ENCODE measurements around the gene KCNJ10.

The KCNJ10 gene

DNA sequence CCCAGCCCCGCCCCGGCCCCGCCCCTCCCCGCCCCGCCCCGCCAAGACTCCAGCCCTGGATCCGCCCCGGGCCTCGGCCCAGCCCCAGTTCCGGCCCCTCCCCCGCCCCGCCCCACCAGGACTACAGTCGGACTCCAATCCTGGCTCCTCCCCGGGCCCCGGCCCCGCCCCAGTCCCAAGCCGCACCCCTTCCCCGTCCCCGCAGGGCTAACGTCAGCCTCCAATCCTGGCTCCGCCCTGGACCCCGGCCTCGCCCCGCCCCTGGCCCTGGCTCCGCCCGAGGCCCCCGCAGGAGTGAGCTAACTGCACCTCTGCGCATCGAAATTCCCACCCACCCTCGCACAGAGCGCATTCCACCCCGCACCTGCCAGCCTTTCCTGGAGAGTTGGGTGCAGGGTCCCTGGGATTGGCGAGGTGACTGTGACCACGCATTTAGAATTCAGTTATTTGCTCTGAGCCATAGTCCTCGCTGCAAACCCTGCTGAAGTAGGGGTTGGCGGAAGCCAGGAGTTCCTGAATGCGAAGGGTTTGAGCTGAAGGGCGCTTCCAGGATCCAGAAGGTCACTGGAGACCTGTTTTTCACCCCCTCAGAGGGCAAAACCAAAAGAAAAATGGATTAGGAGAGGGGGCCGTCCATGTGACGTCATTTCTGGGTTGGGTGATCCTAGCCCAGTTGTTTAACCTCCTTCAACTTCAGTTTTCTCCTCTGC is 29.0 kb upstream of the KCNJ10 start:
- peak; percentile 98 to 99 for DNase-seq (ENCODE audit: low read depth in 2 of 2)

DNA sequence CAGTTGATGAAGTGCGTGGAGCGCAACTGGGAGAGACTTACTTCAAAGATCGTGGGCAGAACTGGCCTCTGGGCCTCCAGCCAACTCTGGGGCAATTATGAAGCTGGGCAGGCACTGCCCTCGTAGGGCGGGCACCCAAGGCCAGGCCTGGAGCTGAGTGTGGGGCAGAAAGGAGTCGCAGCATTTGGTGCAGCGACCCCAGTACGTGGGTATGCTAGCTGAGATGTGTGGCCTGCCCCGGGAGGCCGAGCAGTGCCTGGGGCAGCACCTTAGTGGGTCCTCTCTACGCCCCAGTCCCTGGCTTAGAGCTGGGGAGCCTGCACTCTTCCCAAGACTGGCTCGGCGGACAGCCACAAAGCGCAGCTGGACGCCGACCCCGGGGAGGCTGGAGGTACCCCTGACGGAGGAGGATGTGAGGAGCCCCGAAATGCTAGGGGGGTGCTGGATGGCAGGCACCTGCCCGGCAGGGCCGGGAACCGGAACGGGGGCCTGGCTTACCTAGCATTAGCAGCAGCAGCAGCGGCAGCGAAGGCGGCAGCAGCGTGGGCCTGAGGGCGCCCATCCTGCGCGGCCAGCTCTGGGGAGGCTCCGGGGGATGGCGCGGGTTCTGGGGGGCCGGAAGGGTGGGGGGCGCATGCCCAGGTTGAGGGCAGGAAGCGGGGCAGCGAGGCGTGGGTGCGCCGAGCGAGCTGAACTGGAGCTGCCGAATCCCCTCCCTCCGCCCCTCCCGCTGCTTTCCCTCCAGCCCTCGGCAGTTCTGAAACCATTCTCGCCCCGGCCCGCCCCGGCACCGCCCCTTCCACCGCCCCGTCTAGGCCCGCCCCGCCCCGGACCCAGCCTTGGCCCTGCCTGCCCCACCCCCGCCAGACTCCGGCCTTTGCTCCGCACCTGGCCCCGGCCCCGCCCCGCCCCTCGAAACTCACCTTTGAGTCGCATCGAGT is 28.2 kb upstream of the KCNJ10 start, which contains the start of gene IGSF8:
TSS of gene IGSF8 (minus strand) at position 709 of the 941 bp plus-strand sequence. CDS start at position 562, 147 bp downstream.
- DNase-seq (ENCODE audit: low read depth in 2 of 2), result peak; percentile 83 to 88

DNA sequence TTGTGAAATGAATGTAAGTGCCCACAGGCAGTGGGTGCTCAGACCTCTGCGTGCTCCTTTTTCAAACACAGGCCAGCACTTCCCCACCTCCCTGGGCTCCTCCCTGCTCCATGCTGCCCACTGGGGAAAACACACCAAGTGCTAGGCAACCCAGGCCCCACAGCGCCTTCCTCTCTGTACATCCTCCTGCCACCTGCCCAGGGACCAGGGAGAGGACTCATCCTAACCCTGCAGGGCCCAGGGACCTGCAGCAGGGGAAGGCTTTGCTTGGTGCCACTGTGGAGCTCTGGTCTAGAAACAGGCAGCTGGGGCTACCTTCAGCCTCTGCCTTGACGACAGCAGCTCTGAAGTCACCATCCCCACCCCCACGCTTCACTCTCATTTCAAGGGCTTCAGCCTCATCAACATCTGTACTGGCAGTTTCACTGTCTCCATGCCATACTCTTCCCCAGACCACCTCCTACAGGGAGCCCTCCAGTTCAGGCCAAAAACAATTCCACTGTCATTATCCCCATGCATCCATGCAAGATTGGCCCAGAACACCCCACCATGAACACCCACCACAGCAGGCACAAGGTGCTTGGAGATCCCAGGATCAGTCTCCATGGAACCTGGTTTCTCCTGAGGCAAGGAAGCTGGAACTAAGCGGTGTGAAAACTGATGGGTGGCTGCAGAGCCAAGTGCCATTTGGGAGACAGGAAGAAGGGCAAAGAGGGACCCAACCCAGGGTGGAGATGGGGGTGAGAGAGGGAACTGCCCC is 27.4 kb upstream of the KCNJ10 start:
- DNase-seq (ENCODE audit: low read depth in 2 of 2), result no peak

DNA sequence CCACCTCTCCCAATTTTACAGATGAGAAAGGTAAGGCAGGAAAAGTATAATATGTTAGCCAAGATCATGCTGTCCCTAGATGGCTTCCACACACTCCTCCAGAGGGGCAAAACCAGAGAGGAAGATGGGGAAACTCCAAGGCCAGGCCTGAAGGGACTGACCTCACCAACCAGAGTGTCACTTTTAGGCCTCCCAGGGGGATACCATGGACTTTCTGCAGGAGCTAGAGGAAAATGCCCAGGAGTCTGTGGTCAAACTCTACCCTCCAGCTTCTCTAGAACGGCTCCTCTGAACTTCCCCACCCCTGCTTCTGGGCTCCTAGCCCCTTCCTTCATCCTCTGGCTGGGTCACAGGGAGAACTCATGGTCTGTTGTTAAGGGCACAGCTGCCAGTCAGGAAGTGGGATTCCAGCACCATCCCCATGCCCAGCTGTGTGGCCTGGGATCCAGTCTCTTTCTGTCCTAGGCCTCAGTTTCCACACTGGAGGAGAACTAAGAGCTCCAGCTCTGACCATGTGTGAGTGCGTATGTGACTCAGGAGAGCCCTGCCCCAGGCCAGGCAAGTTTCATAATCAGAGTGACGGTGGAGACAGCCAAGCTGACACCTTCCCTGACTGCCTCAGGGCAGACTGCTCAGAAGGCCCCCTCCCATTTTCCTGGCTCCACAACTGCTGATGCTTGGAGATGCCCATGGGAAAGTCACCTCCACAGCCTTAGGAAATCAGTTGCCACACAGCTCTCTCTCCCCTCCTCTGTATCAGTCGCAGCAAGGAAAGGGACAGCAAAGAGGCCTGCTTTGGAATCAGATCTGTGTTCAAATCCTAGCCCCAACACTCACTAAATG is 26.5 kb upstream of the KCNJ10 start:
- DNase-seq (ENCODE audit: low read depth in 2 of 2), result no peak

DNA sequence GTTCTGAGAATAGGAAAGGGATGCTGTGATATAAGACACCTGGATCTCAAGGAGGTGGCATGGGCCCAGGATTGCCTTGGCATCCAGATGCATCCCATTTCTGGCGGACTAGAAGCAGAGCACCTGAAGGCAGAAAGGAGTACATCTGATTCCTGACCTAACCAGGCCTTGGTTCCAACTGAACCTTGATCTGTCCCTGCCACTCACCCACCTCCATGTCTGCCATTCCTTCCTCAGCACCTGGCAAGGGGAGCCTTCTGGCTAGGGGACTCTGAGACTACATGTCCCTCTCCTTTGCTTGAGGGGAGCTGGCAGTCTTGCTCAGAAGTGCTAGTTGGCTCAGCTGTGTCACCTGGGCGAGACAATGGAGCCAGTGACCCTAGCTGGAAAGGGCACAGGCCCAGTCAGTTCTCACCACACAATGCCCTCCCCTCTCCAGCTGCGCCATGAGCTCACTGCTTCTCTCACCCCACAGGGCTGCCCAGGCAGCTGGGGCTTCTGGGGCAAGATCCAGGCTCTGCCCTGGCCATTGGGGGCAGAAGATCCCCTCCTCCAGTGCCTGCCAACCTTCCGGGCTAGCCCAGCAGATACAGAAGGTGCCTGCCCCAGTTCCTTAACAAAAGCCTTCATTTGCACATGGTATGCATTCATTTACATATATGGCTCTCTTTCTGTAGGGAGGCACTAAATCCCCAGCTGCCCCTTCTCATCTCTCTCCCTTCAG is 25.6 kb upstream of the KCNJ10 start:
- no peak for DNase-seq (ENCODE audit: low read depth in 2 of 2)

DNA sequence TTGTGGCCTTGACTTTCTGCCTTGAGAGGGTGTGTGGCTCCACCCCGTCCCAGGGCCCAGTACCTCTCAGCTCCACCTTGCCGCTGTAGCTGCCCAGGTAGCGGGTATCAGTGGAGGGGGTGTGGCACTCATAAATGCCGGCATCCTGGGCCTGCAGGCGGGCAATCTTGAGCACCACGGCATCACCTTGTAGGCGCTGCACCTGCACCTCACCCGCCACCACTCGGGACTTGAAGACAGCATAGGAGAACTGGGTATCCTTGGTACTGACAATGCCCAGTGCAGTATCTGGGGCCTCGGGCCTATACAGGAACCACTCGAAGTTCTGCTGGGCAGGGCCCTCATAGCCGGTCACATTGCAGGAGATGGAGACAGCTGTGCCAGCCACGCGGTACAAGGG is 24.8 kb upstream of the KCNJ10 start:
- DNase-seq (ENCODE audit: low read depth in 2 of 2), result no peak

DNA sequence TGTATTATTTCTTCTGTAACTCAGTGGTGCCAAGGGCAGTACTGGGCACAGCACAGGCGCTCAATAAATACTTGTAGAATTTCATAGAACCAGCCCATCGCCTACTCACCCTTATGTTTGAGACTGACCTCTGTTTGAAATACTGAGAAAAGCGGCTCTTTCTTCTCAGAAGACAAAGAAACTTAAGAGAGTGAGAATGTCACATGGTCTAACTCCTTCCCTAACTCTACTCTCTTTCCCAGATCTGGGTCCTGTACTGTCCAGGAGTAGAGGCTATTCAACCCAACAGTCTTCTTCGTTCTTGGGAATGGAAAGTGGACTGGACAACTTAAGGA is 24.3 kb upstream of the KCNJ10 start:
- no peak for DNase-seq (ENCODE audit: low read depth in 2 of 2)

DNA sequence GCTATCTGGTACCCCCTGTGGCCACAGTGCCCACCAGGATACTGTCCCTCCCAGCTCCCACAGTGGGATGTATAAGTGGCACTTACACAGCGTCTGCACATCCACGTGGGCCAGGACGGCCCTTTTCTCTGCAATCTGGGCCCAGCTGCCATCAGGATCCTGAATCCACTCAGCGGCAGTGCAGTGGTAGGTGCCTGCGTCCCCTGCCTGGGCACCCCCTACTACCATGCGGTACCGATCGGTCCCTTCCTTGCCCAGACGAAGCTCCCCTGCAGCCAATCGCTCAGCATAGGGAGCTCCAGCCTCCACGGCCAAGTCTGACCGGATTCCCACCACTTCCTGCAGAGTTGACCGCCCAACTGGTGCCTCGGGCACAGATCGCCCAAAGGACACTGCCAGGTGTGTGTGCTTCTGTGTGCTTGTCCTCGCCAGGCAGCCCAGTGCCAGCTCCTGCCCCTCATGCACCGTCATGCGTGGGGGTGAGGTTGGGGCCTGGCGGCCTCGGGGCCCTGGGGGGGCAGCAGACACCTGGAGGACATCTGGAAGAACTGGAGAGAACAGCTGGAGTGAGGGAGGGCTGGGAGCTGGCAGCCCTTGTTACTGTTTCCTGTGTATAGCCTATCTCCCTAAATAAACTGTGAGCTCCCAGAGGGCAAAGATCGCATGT is 23.8 kb upstream of the KCNJ10 start:
- DNase-seq (ENCODE audit: low read depth in 2 of 2), result no peak

DNA sequence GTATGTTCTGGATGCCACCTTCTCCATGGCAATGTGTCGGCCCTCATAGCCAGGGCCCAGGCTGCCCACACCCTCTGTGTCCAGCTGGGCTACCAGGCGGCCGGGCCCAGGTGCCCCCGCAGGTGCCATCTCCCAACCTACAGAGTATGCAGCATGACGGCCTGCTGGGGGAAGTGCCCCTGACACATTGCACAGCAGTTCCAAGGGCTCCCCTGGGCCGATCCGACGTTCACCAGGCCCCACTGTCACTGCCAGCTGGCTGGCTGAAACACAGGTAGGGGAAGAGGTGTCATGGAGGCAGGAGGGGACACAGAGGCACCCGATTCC is 23.1 kb upstream of the KCNJ10 start:
- no peak for DNase-seq (ENCODE audit: low read depth in 2 of 2)

DNA sequence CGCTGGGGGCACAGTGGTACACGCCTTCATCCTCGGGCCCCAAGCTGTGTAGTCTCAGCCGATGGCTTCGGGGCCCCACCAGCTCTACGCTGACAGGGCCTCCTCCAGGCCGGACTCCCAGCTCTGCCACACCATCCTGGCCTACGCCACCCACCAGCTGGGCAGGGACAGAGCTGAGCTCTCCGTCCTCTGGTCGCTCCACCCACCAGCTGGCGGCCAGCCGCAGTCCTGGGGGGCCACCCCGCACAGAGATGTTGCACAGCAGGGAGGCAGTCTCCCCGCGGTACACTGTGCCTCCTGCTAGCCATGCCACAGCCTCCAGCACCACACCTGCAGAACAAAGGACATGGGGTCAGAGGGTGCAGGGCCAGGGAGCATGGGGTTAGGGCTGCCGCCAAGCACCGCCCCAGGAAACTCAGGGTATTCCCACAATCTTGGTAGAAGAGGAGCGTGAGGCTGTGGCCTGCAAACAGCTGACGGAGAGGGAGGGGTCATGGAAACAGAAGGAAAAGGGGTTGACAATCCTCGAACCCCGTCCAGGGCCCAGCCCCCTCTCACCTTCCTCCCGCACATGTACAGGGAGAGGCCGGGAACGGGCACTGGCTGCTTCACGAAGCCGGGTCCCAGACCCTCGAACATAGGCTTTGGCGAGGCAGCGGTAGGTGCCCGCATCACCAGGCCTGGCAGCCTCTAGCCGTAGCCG is 22.6 kb upstream of the KCNJ10 start:
- no peak for DNase-seq (ENCODE audit: low read depth in 2 of 2)

DNA sequence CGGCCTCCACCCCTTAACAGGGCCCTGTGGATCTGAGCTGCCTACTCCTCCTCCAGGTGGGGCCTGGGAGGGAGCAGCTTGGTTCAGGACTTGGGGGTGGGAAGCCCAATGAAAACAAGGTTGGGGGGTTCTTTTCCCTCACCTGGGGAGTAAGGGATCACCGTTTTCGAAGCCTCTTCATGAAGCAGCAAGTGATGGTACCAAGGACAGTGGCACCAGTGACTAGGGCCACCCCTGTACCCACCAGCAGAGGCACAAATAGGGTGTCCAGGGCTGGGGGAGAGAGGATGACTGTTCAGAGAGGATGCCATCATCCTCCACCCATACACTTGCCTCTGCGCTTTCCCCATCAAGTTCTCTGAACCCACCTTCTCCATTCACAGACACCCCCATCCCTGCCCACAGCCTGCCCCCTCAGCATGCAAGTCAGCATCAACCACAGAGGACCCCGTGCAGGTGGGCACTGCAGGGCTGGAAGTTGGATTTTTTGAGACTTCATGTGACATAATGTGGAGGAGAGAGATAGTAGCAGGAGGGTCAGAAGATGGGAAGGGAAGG is 21.8 kb upstream of the KCNJ10 start:
- DNase-seq (ENCODE audit: low read depth in 2 of 2), result no peak

DNA sequence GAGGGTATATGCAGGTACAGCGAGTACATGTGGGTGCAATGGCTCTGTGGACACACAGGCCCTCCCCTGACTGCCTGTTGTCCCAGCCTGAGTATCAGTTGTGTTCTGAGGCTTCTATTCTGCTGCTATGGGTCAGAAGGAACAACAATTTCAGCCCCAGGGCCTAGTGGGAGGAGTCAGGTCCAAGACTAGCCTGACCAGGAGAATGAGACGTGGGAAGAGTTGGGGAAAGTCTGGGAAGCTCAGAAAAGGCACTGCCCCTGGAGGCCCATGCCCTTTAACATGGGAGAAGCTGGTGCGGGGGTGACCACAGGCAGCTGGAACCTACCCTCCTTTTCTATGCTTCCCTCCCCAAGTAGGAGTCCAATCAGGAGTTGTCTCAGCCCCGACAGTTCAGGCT is 20.8 kb upstream of the KCNJ10 start:
- no peak for DNase-seq (ENCODE audit: low read depth in 2 of 2)

DNA sequence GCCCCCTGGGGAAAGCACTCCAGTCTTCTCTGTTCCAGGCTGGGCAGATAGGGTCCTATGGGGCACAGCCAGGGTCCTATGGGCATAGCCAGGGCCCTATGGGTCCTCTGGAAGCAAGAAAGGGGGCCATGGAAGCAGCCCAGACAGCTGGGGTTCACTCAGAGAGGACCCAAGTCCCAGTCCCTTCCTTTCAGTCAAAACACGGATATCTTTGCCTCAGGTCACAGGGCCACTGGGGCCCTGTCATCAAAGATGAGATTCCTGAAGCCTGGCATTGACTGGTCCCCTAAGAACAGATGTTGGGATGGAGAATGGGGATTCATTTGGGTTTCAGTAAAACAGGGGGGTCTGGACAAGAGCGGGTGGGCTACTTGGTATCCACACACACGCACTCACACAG is 19.9 kb upstream of the KCNJ10 start:
- no peak for DNase-seq (ENCODE audit: low read depth in 2 of 2)

DNA sequence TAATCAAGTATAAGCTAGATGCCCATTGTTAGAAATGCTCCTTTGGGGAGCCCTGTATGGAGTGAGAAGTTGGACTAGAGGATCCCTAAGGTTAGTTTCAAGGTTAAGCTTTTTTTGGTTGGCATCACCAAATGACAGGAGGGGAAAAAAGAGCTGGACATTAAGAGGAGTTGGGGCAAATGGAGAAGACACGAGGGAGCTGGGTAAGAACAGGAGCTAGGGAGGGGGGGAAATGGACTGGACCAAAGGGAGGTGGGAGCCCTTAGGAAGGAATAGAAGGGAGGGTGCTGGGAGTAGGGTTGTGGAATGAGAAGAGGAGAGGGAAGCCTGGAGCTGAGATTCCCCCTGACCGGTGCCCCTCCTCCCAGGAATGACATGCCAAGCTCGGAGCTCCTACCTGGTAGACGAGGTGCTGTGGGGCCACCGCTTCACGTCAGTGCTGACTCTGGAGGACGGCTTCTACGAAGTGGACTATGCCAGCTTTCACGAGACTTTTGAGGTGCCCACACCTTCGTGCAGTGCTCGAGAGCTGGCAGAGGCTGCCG is 17.2 kb upstream of the KCNJ10 start:
- DNase-seq (ENCODE audit: low read depth in 2 of 2), result no peak

DNA sequence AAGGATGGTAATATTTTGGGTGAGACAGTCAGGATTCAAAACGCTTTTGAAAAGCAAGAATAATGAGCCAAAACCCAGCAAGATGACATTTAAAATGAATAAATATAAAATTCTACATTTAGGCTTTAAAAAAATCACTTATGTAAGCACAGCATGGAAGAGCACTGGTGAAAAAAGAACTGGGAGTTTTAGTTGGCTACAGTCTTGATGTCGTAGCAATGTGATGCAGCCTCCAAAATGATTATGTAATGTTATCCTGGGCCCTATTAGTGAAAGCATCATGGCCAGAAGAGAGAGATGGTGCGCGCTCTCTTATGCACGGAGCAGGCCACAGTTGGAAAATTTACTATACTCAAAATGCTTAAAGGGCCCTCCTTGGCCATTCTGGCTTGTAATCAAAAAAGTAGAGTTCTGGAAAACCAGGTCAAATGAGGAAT is 16.5 kb upstream of the KCNJ10 start:
- DNase-seq (ENCODE audit: low read depth in 2 of 2), result no peak

DNA sequence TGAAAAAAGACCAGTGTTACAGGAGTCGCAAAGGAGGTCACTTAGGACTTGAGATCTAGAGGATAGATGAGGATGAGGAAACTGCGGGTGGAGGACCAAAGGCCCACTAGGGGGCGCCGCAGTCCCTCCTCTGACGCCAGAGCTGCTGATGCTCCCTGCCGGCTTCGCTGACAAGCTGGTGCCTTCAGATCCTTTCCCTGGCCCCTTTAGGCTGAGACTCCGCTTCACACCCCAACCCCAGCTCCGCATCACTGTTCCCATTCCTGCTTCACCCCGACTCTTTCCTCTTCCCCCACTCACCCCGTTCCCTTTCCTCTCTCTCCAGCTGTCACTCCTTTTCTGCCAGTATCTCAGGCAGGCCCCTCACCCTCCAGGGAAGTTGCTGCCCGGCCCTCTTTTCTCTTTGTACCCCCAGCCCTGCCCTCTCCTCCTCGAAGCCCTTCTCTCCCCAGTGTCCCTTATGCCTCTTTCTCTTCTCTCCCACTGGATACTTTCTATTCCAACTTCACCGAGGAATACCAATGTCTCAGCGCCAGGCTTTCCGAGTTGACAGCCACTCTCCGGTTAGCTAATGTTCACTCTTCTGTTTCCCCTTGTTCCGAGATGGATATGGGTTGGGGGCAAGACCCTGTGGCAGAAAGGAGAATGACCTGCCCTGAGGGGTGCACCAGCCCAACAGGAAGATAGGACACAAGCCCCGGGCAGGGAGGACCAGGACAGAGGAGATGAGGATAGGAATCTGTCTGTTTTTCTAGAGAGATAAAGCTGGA is 15.9 kb upstream of the KCNJ10 start:
- peak; percentile 45 to 65 for DNase-seq (ENCODE audit: low read depth in 2 of 2)

DNA sequence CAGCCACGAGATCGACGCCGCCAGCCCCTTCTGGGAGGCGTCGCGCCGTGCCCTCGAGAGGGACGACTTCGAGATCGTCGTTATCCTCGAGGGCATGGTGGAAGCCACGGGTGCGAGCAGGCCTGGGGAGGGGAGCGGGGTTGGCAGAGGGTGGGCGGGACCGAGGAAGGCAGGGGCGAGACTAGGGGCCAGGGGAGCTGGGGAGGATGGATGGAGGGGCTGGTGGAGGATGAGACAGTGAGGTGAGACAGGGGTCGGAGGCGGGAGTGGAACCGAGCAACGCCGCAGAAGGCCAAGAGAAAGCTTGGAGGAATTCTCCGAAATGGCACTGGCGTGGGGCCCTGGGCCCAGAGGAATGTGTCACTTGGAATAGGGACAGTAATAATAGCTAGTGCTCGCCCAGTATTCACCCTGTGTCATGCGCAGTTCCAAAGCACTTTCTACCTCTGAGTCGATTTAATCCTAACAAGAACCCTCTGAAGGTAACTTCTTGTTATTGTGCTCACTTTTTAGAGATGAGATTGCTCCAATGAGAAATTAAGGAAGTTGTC is 14.9 kb upstream of the KCNJ10 start:
- no peak for DNase-seq (ENCODE audit: low read depth in 2 of 2)
